Caki2 (cell line): ENCODE data around the gene TEAD4. TPM values are rescaled to one million over a fixed set of nuclear protein-coding genes. Genes with fewer than 3 reads are reported as not detected.

Experiments used
- DNase-seq: peaks from one replicate; pipeline ENCODE4 v3.0.0-alpha.2; 2015; ENCODE audit warnings: low read depth
- in situ Hi-C: cut with HindIII; loops from 2 replicates; pipeline ENCODE4 v1.10.0; 2016; ENCODE audit warnings: low sequenced_read_pairs, low pct_unique_long_range_greater_than_20kb, mixed read lengths
- total RNA-seq: library from RNA; depleted of rRNA; stranded (reverse); fragments of >200 nt; shearing (Covaris generic); gene quantifications from 2 replicates; pipeline ENCODE4 v1.2.3, GENCODE V29; 2014; ENCODE audit warnings: low replicate concordance

The TEAD4 gene
- total RNA-seq, 1 experiment from 2014 or later: 17.2 TPM

- no peak for DNase-seq
- in situ Hi-C loops: no loop called here
Observed at GRCh38 chr12:3038926-3039510, 79.8 kb downstream of the TEAD4 start.

DNA sequence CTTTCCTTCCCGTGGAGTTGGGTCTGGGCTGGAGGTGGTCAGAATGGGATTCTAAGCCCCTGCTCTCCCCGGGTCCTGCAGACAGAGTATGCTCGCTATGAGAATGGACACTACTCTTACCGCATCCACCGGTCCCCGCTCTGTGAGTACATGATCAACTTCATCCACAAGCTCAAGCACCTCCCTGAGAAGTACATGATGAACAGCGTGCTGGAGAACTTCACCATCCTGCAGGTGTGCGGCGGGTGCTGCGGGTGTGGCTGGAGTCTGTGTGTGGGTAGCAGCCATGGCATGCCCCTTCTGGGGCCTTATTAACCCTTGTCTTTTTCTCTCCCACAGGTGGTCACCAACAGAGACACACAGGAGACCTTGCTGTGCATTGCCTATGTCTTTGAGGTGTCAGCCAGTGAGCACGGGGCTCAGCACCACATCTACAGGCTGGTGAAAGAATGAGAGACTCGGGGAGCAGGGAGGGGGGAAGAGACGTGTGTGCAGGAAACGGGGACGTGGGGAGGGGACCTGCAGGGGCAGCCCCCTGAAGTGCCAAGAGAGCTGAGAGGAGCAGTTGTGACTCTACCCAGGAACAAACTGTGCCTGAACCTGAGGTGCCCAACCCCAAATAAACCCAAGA is 80.9 kb downstream of the TEAD4 start:
- in situ Hi-C loops: no loop called here

GRCh38 chr12:3040663-3041544 is 81.7 kb downstream of the TEAD4 start:
- in situ Hi-C loops: no loop called here
- no peak for DNase-seq

More for the DNA sequence above, 80.9 kb downstream of the TEAD4 start:
- DNase-seq: no peak

GRCh38 chr12:3041558-3042164 is 82.5 kb downstream of the TEAD4 start:
- in situ Hi-C loops: no loop called here
- DNase-seq: peak; percentile 74

DNA sequence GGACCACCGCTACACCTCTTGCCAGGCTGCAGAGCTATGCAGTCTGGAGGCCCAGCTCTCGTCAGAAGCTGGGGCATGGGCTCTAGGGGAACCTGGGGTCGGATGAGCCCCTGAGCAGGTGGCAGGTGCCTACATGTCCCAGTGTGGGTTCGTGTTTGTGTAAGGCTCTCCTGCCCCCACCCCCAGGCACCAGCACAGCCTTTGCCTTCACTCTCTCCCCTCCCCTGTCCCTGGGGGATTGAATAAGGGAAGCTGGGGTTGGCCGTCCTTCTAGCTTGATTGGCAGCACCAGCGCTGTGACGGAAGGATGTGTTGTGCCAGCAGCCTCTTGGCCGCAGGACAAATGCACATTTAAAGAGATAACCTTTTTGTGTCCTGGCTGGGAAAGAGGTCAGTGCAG is 83.2 kb downstream of the TEAD4 start:
- DNase-seq: no peak
- in situ Hi-C loops: no loop called here

DNA sequence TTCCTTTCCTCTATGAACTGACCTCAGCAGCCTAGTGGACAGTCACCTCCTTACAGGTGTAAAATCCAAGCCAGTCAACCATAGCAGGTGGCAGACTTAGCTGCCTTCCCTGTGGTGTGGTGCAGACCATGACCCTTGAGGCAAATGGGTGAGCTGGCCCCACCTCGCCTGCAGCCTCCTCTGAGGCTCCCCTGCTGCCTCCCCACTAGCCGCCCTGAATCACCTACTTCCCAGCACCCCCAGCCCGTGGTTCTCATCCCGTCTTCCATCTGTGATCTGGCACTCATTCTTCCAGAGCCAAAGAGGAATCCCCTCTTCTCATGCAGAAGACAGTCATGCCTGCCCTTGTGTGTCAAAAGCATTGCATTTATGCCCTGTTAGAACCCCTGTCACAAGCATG is 83.6 kb downstream of the TEAD4 start:
- no peak for DNase-seq
- in situ Hi-C loops: no loop called here

GRCh38 chr12:3043406-3043805 is 84.2 kb downstream of the TEAD4 start:
- no peak for DNase-seq
- in situ Hi-C loops: no loop called here

DNA sequence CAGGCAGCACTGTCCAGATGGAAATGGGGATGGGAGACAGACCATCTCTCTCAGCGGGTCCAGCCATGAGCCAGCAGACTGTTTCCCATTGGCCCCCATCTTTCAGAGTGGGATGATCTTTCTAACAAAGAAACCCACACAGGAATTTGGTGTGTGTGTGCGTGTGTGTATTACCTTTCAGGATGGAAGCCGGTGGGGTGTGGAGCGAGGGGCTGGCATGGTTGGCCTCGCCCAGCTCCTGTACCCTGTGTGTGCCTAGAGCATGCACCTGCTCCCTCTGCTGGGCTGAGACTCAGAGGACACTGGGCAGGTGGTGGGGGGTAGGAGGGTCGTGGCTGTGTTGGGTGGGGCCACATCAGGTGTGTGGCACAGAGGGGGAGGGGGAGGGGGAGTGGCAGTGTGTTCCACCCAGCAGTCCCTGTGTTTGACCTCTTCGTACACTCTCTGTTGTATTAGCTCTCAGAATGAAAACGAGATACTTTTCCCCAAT is 85.0 kb downstream of the TEAD4 start:
- in situ Hi-C loops: no loop called here
- no peak for DNase-seq

GRCh38 chr12:3045494-3045893 is 86.3 kb downstream of the TEAD4 start:
- in situ Hi-C loops: no loop called here
- no peak for DNase-seq

- in situ Hi-C loops: no loop called here
- DNase-seq: no peak
Observed at GRCh38 chr12:3045989-3046388, 86.8 kb downstream of the TEAD4 start.

- in situ Hi-C loops: no loop called here
- DNase-seq: no peak
Observed at GRCh38 chr12:3046441-3047200, 87.4 kb downstream of the TEAD4 start.

DNA sequence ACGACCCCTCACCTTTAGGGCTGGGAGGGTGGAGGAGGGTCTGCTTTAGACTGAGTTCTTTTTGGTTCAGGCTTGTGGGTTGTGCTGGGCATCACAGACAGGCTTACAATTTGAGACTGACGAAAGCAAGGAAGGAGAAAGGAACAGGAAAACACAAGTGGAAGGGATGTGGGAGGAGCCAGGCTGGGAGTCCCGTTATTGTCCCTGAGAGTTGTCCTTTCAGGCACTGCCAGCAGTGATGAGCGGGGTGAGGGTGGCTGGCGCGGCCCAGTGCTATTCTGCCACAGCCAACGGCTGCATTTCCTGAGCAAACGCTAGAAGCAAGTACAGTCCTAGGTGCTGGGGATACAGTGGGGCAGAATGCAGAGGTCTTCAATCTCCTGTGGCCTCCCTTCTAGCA is 88.8 kb downstream of the TEAD4 start:
- no peak for DNase-seq
- in situ Hi-C loops: no loop called here

DNA sequence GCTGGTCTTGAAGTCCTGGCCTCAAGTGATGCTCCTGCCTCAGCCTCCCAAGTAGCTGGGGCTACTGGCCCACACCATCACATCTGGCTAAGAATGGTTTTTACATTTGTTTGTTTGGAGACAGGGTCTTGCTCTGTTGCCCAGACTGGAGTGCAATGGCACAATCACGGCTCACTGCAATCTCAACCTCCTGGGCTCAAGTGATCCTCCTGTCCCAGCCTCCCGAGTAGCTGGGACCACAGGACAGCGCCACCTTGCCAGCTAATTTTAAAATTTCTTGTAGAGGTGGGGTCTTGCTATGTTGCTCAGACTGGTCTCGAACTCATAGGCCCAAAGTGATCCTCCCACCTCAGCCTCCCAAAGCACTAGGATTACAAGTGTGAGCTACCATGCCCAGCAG is 89.3 kb downstream of the TEAD4 start:
- in situ Hi-C loops: no loop called here
- no peak for DNase-seq

DNA sequence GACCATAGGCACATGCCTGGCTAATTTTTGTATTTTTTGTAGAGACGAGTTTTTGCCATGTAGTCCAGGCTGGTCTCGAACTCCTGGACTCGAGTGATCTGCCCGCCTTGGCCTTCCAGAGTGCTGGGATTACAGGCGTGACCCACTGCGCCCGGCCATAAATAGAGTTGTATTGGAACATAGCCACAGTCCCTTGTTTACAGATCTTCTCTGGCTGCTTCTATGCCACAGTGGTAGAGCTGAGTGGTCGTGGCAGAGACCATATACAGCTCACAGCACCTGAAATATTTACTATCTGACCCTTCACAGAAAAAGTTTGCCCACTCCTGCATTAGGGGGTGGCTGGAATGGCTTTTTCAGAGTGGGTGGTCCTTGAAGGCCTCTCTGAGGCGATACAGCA is 90.0 kb downstream of the TEAD4 start:
- in situ Hi-C loops: no loop called here
- DNase-seq: no peak

DNA sequence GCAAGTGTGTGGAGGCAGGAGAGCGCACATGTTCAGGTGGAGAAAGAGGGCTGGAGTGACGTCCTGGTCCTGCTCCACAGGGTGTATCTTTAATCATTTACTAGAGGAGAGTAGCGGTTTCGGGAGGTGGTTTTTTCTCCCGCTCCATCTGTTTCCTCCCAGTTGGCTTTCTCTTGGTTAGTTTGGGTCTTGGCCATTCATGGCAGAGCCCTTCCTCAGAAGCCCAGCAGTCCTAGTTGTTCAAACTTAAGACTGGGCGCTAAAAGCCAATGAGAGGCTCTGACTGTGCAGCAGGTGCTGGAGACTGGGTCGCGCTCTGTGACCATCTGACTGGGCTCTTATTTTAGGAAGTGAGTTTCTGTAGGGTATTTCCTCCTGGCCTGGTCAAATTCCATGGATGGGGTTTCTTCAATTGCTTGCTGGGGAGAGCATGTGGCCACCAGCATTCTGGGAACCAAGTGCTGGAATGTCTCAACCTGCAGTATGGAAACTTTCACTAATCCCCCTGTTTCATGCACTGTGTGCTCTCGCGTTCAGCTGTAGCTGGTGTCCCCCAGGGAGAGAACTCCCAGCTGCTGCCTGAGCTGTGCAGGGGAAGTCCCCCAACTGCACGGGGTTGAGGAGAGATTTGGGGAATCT is 90.5 kb downstream of the TEAD4 start:
- DNase-seq: no peak
- in situ Hi-C loops: no loop called here

DNA sequence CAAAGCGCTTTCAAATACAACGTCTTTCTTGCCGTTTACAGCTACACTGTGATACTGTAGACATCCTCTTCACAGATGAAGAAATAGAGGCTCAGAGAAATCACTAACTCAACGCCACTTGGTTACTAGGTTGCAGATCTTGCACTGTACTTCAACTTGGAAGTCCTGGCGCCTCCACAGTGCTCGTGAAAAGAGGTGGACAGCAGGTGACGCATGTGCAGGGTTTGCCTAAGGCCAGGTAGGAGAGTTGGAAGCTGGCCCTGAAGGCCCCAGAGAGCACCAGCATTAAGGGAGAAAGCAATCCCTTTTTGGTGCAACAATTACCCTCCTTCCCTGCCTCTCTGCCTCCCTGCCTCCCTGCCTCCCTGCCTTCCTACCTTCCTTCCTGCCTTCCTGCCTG is 95.2 kb downstream of the TEAD4 start:
- in situ Hi-C loops: no loop called here
- DNase-seq: no peak

- in situ Hi-C loops: no loop called here
- no peak for DNase-seq
Observed at GRCh38 chr12:3055026-3055703, 96.0 kb downstream of the TEAD4 start.
